Superior temporal gyrus (tissue), 1 donor: ENCODE measurements around the gene MAP4K4.
"Not testable (repeated sequence)": the region's sequence is repeated elsewhere in the genome, so short reads cannot be mapped to it uniquely, and the experiment has no call there.

Experiments used
- DNase-seq: peaks from one replicate; pipeline ENCODE4 v3.0.0-alpha.2; 2016; ENCODE audit errors: extremely low spot score

The MAP4K4 gene

DNA sequence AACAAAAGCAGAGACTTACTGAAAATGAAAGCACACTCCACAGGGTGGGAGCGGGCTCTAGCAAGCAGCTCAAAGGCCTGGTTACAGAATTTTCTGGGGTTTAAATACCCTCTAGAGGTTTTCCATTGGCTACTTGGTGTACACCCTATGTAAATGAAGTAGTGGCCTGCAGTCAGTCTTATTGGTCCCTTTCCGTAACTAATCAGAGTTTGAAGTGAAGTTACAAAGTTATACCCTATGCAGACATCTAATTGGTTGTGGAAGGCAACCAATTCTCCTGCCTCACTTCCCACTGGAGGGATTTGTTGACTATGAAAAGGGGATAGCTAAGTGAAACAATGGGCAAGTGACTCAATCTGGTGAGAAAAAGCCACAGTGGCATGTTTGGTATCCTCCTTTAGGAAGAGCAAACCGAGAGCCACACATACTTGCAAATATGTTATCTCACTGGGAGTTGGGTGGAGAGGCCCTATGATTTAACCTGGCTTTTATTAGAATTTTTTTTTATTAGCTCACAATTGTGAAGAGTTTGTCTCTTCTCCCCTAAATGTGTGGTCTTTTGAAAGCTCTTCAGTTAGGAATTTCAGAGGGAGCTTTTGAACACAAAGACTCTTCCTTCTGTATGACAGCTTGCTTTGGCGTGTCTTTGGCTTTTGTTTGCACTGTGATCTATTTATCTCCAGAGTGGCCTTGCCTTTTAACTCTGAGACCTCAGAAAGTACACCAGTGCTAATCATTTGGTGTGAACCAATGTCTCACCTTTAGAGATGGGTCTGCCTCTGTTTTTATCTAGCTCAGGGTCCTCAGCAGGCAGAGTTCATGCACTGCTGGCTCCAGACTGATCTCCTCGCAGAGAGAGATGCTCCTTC is 69.6 kb downstream of the MAP4K4 start:
- no peak for DNase-seq

DNA sequence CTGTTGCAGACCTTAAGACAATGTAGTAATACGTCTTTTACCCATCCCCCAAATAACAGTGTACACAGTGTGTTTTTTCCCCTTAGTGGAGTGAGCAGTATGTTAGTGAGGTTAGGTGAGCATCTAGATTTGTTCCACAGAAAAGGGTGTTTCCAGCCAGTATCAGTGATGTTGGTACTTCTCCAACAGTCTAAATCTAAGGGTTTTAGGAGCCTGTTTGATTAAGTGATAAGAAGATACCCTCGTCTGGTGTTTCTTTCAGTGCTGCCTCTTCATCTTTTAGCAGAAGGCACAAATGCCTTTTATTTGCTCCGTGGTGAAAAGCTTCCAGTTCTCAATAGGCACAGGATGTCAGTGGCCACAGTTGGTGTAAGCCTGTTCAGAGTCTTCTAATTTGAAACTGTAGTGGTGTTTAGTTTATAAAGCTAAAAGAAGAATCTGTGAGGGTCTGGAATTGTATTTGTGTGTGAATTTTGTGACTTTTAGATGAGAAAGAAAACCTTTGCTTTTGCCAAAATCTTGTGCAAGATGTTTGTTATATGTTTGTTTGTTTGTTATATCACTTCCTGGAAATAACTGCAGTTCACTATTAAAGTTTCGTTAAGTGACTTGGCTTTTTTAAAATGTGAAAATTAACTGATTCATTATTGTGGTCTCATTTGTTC is 71.2 kb downstream of the MAP4K4 start:
- DNase-seq = peak; percentile 73

DNA sequence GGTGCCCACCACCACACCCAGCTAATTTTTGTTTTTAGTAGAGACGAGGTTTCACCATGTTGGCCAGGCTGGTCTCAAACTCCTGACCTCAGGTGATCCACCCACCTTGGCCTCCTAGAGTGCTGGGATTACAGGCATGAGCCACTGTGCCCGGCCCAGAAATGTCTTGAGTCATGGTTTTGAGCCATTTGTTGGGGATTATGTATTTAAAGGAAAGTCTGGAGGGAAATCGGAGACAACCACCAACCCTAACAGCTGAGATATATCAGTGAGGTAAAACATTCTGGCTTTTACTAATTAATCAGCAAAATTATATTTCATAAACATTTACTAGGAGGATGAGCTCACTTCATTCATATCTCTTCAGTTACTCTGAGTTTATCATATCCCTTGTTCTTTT is 72.2 kb downstream of the MAP4K4 start:
- not testable (repeated sequence) for DNase-seq

DNA sequence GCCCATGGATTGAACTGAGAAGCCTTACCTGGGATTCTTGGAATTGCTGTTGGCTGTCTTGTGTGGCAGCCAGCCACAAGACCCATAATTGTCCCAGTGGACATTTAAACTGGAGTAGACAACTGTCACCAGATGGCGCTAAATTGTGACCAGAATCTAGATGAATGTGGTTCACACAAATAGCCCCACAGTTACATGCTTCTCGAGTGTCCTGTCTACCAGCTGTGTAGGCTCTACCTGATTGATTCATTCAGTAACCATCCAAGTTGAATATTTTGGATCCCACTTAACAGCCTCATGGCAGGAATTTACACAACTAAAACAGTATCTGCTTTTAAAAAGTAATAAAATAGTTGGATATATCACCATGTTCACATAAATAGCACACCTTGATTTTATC is 73.2 kb downstream of the MAP4K4 start:
- DNase-seq = peak; percentile 84

DNA sequence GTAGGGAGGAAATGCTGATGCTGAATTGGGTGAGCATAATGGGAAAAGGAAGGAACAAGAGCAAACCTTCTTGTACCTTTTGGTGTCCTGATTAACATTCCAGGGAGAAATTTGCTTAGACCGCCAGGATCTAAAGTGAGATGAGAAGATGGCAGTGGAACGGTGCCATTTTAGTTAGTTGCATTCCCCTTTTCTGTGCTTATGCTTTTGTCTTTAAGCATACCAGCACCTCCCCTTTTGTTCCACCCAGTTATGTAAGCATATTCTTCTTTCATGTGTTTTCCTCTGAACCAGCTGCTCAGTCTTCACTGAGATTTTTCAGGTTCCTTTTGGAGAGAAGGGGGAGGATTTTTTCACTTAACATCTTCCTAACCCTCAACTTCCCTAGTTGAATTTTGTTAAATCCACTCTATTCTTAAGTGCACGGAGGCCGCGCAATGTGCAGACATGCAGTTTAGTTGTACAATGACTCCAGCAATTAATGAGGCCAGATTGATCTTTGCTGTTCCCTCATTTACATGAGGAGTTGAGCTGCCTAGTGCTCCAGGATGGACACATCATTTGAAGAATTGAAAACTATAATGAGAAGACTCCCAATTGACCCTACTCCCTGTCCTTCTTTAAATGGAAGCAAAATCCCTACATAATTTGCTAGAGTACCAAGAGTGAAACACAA is 73.9 kb downstream of the MAP4K4 start:
- DNase-seq = no peak

DNA sequence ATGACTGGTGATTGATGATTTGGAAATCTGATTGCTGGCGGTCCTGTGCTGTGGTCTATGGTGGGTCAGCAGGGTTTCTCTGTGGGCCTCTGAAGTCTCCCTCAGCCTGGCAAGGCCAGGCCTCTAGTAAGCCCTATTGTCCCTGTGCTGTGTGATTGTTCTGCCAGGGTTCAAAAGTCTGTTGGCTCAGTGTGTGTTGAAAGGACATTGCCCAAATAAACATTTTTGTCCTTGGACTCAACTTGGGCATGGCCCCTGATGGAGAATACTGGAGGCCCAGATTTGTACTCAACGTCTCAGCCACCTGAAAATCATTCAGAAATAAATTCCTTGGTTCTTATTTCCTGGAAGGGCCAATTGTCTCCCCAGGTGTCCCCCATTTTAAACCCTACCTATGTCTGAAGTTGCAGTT is 74.4 kb downstream of the MAP4K4 start:
- DNase-seq = no peak

DNA sequence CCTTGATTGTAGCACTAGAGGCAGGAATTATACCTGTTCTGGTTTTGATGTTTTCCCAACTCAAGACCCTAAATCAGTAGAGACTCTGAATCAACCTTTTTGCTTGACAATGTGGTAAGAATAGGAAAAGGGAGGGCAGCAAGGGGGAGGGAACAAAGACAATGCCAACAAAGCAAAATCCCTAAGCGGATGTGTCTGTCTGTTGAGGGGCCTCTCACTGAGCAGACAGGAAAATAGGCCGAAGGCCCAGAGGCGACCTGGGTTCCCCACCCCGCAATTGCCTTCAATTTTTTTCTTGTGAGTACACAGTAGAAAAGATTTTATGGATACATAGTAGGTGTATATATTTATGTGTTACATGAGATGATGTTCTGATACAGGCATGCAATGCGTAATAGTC is 75.6 kb downstream of the MAP4K4 start:
- DNase-seq = no peak

DNA sequence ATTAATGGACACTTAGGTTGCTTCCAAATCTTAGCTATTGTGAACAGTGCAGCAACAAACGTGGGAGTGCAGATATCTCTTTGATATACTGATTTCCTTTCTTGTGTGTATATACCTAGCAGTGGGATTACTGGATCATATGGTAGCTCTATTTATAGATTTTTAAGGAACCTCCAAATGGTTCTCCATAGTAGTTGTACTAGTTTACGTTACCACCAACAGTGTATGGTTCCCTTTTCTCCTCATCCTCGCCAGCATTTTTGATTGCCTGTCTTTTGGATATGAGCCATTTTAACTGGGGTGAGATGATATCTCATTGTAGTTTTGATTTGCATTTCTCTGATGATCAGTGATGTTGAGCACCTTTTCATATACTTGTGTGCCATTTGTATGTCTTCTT is 76.5 kb downstream of the MAP4K4 start:
- DNase-seq = not testable (repeated sequence)

DNA sequence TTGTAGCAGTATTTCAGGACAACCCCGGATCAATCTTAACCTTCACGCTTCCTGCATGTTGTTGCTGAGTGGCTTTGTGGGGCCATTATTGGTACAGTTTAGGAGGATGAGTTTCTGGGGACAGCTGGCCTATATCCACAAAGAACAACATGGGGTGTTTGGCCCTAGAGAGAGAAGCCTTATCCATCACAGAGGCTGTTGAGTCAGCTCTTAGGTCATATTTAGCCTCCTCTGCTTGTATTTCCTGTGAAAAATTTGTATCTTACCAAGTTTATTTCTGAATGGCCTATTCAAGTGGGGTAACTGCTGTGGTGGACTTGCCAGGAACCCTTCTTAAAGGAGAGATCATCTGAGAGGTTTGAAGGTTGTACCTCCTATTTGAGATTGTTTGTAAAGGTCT is 77.6 kb downstream of the MAP4K4 start:
- no peak for DNase-seq

DNA sequence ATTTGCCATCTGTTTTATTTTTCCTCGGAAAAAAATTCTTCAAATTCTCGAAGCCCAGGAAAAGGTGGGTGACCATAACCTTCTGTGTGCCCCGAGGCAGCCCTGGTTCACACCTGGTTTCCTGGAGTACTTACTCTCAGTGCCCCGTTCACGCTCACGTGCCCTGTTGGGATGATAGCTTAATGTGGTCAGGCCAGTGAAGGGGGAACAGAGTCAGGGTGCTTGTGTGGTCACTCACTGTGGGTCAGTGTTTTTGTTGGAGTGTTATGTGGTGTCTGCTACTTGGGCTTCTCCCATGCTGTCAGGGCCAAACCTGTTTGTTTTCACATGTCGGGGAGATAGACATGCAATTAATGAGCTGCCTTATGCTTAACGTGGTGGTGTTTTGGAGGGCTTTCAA is 78.1 kb downstream of the MAP4K4 start:
- DNase-seq = no peak

DNA sequence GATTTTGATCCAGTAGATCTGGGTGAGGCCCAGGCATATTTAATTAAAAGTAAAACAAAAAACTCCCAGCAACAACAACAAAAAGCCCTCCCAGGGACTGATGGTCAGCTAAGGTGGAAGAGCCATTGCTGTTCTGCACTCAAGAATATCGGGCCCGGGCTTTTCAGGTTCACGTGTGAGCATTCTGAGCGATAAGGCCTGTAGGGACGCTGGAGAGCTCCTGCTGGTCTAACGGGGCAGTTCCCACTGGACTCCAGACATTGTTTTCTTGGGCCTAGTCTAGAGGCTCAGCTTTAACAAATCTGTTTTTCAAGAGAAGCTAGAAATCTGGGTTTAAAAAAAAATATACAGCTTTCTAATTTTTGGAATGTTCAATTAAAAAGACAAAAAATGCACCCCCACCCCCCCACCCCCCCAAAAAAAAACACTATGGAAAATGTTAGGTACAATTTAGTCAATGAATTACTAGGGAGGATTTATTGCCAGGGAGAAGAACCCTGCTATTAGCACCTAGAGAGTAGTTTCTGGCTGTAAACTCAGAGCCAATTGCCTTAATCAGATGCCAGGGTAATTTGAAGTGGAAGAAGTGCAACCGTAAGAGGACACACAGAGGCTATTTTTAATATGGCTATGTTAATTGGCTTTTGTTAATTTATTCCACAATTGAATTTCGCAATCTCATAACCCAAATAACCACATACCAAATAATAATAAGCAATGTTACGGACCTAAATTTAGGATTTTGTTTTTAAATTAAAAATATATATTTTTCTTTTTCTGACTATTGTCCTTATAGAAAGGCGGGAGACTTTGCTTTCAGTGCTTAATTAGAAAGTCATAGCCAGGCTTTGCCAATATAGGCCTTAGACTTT is 78.9 kb downstream of the MAP4K4 start:
- no peak for DNase-seq

DNA sequence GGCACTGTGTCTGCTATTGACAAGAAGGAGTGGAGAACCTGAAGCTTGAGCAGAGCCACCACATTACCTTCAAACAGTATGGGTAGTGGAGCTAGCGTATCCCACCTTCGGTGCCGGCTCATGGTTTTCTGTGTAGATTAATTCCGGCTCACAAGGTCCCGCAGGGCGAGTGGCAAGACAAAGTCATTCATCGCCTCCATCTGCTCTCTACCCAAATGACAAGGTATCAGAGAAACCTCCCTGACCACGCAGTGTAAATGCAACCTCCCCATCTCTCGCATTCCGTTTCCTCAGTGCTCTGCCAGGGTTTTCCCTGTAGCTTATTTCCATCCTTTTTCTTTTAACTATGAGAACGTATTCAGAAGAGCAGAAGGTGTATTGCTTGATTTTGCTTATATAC is 79.8 kb downstream of the MAP4K4 start:
- DNase-seq = no peak

DNA sequence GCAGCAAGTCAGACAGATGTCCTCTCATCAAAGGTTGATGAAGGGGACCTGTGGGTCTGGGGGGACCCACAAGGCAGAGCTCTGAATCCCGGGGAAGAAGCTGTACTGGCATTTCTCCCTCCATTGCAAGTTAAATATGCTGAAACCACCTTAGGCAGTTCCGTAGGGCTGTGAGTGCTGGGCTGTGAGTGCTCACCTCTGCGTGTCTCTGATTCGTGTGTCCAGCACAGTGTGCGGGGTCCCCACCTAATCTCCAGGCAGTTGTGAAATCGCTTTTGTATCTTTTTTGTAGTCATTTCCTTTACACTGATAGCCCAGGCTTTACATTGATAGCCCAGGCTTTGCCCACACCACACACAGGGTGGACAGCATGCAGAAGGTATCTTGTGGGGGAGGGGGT is 80.6 kb downstream of the MAP4K4 start:
- DNase-seq = no peak

DNA sequence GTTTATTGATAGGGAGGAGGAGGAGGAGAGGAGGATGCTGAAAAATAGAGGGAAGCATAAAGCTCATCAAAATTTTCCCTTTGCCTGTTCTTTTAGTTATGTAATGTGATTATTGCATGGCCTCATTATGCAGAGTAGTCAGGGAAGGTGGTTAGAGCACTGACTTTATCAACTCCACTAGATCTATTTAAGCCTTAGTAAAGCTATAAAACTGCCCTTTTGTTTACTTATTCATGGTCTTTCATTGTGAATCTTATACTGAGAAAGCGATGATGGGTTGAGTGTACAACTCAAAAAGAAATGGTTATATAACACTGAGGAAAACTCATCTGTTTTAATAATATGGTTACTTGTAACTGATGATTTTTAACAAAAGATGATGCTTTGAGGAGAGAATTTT is 81.7 kb downstream of the MAP4K4 start:
- DNase-seq = no peak

DNA sequence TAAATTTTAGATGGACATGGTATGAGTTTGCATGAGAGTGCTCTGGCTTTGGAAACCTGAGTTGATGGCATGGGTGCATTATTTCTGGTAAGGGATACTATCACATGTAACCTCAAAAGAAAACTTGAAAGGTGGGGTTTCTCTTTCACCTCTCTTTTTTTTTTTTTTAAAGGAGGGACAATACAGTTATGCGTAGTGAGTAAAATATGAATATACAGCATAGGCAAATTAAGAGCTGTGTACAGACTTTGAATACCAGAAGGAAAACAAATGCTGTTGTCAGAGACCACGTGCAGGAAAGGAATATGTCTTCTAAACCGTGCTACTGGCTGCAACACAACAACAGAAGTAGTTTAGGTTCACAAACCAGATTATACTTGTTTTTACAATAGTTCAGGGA is 82.1 kb downstream of the MAP4K4 start:
- no peak for DNase-seq

DNA sequence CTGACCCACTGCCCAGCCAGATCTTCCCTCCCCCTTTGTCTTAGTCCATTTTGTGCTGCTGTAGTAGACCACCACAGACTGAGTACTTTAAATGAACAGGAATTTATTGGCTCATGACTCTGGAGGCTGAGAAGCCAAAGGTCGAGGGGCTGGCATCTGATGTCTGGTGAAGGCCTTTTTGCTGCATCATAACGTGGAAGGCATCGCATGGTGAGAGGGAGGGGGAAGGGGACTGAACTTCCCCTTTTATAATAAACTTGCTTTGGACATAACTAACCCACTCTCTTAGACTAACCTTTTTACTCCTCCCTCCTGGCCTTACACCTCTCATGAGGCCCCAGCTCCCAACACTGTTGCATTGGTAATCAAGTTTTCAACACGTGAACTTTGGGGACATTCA is 83.8 kb downstream of the MAP4K4 start:
- DNase-seq = no peak

DNA sequence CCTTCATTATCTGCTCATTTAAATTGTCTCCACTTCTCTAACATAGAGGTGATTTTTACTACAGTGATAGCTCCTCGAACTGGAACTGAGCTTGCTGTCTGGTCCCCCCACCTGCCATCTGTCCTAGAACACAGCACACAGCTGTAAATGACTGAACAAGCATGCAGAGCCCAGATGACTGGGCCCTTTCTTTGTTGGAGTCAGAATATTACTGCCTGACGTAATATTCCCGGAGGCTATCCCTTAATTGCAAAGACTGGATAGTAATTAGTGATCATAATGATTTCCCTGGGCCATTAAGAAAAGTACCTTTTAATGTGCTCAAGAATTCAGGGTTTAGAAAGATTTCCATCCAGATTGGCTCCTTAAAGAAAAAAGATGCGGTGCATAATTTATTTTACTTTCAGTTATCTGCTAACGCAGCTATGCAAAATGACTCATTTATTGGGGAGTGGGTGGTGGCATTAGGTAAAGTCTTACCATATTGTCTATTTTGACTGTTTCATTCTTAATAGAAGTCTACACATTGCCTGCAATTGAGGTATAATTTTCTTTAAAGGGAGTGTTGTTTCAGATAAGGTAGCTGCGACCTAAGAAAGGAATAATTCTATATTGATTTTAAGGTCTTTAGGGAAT is 84.4 kb downstream of the MAP4K4 start:
- DNase-seq = no peak

DNA sequence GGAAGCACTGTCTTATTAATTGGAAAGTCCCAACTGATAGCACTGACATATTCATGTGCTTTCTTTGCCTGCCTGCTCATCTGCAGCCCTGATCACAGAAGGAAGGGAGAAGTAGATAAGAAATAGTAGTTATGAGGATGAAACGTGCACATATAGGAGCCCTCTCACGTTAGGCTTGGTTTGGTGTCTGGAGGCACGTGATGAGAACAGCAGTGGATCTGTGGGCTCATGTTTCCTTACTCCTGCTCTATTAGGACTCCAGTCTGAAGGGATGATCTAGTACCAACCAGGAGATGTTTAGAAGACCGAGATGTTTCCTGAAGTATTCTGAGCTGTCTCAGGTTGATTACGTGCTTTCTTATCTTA is 84.9 kb downstream of the MAP4K4 start:
- DNase-seq = no peak

DNA sequence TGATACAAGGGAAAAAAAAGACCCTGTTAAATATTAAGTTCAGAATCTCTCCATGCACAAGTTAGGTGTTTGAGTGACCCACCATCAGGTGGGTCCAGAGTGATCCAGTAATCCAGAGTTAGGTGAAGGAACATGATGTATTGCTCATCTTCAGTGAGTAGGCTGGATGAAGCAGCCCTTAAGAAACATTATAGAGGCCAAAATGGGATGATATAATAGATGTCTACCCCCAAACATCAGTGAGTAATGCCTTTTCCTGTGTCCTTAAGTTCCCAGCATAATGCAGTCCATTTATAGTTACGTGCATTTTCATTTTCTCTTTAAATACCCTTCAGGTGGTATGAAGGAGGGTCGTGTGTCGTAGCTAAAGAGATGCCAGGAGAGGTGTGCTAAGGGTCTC is 89.6 kb downstream of the MAP4K4 start:
- DNase-seq = no peak

DNA sequence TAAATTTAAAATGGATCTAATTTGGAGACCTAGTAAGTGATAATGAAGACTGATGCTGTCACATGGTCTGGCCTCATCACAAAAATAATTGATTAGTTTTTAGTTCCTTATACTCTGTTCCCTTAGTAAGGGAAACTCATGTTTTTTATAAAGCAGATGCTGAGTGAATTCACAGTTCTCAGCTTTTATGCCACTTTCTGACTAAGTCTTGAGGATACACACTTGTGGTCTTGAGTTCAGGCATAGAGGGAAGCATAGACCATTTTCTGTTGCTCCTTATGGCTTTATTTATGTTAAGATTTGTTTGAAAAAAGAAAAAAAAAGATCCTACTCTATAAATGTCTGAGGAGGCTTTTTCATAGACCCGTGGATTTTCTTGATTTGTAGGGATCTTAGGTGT is 91.1 kb downstream of the MAP4K4 start:
- no peak for DNase-seq
